Muscle of leg (tissue), 16 donors: ENCODE results near the gene CGB1. TPM values are rescaled to one million over a fixed set of nuclear protein-coding genes. Genes with fewer than 3 reads are reported as not detected.
"Not testable (repeated sequence)": the region's sequence is repeated elsewhere in the genome, so short reads cannot be mapped to it uniquely, and the experiment has no call there.

Experiments
- DNase-seq: peaks from one replicate; pipeline ENCODE4 v3.0.0; 2013
- H3K27ac ChIP-seq: one replicate; pipeline ENCODE4 v1.5.1; 2013; ENCODE audit warnings: mild to moderate bottlenecking, low read length, control low read depth
- H3K27me3 ChIP-seq: one replicate; pipeline ENCODE4 v1.6.1; 2013; ENCODE audit warnings: low read length; ENCODE audit not compliant: control insufficient read depth, insufficient read depth
- H3K36me3 ChIP-seq: one replicate; pipeline ENCODE4 v1.6.1; 2013; ENCODE audit warnings: low read length; ENCODE audit not compliant: control insufficient read depth, insufficient read depth
- H3K4me1 ChIP-seq: one replicate; pipeline ENCODE4 v1.6.1; 2013; ENCODE audit warnings: low read length; ENCODE audit not compliant: control insufficient read depth, insufficient read depth
- H3K4me3 ChIP-seq: one replicate; pipeline ENCODE4 v1.5.1; 2013; ENCODE audit warnings: low read length, control low read depth
- H3K9me3 ChIP-seq: replicated peaks from 2 replicates; pipeline ENCODE4 v1.6.1; 2013; ENCODE audit warnings: low read depth, low read length; ENCODE audit not compliant: control insufficient read depth
- WGBS: methylation state at CpG from one replicate; pipeline ENCODE4 v1.1.5; 2013; ENCODE audit warnings: missing lambda C conversion rate; ENCODE audit not compliant: insufficient coverage; 5-methylcytosine and 5-hydroxymethylcytosine counted together
- long read RNA-seq, 11 donors: transcript quantifications; one replicate each; lab custom pipeline, GENCODE V29; 2026
- polyA plus RNA-seq, 8 donors: library from polyadenylated mRNA; unstranded; fragments of 120-200 nt; gene quantifications; one replicate each; pipeline versions ENCODE4 v1.2.1 to v1.2.3, GENCODE V29; 2013; ENCODE audit warnings: inconsistent platforms in 1 of 8, low replicate concordance in 1 of 8; ENCODE audit not compliant: insufficient read length in 8 of 8, insufficient read depth in 1 of 8
- total RNA-seq: library from RNA; stranded (reverse); fragments of 120-200 nt; gene quantifications from one replicate; pipeline ENCODE4 v1.2.4, GENCODE V29; 2013

CGB1 gene
- not detected for total RNA-seq
- not detected for polyA plus RNA-seq
- long read RNA-seq, donor 1, result 0 reads
- long read RNA-seq, donor 2, result 0 reads
- long read RNA-seq, donor 3, result 0 reads
- long read RNA-seq, donor 4, result 0 reads
- long read RNA-seq, donor 5, result 0 reads
- long read RNA-seq, donor 6, result 0 reads
- long read RNA-seq, donor 7, result 0 reads
- long read RNA-seq, donor 8, result 0 reads
- long read RNA-seq, donor 9, result 0 reads
- long read RNA-seq, donor 10, result 0 reads
- long read RNA-seq, donor 11, result 0 reads

- not testable (repeated sequence) for H3K4me1 ChIP-seq, H3K36me3 ChIP-seq, H3K4me3 ChIP-seq, DNase-seq, H3K9me3 ChIP-seq, H3K27me3 ChIP-seq, H3K27ac ChIP-seq
- 40% methylated on average over 1 of the region's 18 CpGs for WGBS
Measured at GRCh38 chr19:49036815-49037214, at the start of gene CGB1. TSS of gene CGB1 (minus strand) at chr19:49036895. CDS start at chr19:49036711, 184 bp downstream.

DNA sequence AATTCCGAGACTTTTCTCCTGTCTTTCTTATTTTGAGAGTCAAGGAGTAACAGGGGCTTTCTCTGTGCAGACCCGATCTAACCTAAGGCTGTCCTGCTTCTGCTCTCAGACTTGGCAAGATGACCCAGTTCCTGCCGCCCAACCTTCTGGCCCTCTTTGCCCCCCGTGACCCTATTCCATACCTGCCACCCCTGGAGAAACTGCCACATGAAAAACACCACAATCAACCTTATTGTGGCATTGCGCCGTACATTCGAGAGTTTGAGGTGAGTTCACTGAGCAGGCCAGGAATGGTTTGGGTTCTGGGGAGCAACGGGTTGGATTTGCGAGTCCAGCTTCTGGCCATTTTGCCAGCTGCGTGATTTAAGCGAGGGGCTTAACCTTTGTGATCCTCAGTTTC is 49.6 kb upstream of the CGB1 start:
- H3K36me3 ChIP-seq, result peaks cover 35% of the 10 kb centered on the region
- peak overlapping the region; percentile 98 for H3K27ac ChIP-seq
- no peak for DNase-seq
- H3K9me3 ChIP-seq, result no peaks in the 10 kb centered on the region
- WGBS, result 63% methylated on average over 5 of the region's 11 CpGs
- peaks cover 21% of the 10 kb centered on the region for H3K4me1 ChIP-seq
- peak overlapping the region; percentile 100 for H3K4me3 ChIP-seq
- H3K27me3 ChIP-seq, result peaks cover 4% of the 10 kb centered on the region

DNA sequence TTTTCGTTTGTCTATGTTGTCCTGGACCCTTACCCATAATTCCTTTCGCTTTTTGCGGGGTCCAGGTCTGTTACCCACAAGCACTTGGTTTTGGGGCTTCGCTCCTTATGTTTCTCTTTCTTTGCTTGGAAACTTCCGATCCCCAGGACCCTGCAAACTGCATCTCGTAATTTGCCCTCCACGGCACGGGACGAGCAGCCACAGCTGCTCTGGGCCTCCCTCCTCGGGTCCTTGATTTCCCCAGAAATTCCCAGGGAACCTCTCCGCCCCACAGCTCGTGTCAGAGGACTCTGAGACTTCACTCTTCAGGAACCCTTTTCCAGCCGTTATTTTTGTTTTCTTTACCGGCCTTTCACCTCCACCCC is 49.2 kb upstream of the CGB1 start:
- Histone ChIP-seq H3K27me3 (peaks cover 4% of the 10 kb centered on the region), H3K4me1 (peaks cover 21% of the 10 kb centered on the region), H3K27ac (peak overlapping the region; percentile 98), H3K36me3 (peaks cover 32% of the 10 kb centered on the region), H3K9me3 (no peaks in the 10 kb centered on the region), H3K4me3 (peak overlapping the region; percentile 100)
- no peak for DNase-seq
- WGBS, result 0% methylated on average over 14 of the region's 14 CpGs

DNA sequence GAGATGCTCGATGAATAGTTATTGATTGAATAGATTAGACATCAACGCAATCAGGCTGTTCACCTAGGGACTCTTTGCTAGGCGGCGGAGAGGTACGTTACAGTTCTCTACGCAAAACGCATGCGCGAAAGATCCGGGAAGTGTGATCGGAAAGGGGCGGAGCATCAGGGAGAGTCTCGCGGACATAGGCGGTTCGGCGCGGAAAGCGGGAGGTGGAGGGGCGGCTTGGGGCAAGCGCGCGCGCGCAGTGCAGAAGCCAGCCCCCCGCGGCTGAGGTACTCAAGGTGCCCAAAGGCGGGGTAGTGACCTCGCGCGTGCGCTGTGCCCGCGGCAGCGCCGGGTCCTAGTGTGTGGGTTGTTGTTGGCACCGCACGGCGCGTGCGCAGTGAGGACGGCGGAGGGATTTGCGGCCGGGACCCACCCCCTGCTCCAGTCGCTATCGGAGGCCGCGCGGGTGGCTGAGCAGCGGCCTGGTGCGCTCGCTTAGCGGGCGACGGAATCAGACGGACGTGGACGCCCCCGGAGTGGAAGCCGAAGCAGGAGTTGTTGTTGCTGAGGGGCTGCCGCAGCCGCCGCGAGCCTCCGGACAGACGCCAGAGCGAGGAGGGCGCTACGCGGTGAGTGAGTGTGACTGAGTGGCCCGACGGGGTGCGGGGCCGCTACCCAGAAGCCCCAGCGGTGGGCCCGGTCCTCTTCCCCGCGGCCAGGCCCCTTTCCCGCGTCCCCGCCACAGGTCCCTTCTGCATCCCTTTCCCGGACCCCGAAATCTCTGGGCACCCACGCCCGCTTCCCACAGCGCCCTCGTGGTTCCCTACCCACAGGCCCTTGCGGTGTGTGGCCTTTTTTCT is 48.5 kb upstream of the CGB1 start, which contains the start of gene SNRNP70:
TSS of gene SNRNP70 (plus strand) at position 432 of the 848 bp plus-strand sequence. CDS start 964 bp downstream, outside the sequence.
- peak; percentile 100 for DNase-seq
- Histone ChIP-seq H3K27ac (peak within 1 kb of the TSS; percentile 98), H3K4me3 (peak within 1 kb of the TSS; percentile 100), H3K9me3 (no peaks in the 10 kb centered on the region), H3K4me1 (peaks cover 21% of the 10 kb centered on the region), H3K36me3 (peaks cover 26% of the 10 kb centered on the region), H3K27me3 (peaks cover 4% of the 10 kb centered on the region)
- under 1% methylated on average over 89 of the region's 89 CpGs for WGBS

- Histone ChIP-seq H3K4me3 (peak overlapping the region; percentile 100), H3K9me3 (no peaks in the 10 kb centered on the region), H3K36me3 (peaks cover 21% of the 10 kb centered on the region), H3K4me1 (peaks cover 21% of the 10 kb centered on the region), H3K27me3 (peaks cover 4% of the 10 kb centered on the region), H3K27ac (peak overlapping the region; percentile 98)
- 56% methylated on average over 16 of the region's 26 CpGs for WGBS
- no peak for DNase-seq
Measured at GRCh38 chr19:49084206-49085019, 47.7 kb upstream of the CGB1 start.

DNA sequence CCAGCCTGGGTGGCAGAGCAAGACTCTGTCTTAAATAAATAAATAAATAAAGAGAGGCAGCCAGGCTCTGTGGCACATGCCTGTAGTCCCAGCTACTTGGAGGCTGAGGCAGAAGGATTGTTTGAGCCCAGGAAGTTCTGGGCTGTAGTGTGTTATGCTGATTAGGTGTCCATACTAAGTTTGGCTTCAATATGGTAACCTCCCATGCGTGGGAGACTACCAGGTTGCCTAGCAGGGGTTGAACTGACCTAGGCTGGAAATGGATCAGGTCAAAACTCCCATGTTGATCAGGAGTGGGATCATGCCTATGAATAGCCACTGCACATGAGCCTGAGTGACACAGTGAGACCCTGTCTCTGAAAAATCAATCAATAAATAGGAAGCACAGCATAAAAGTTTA is 44.6 kb upstream of the CGB1 start:
- Histone ChIP-seq H3K9me3 (no peaks in the 10 kb centered on the region), H3K27me3 (peaks cover 7% of the 10 kb centered on the region), H3K27ac (no peak overlapping the region), H3K4me1 (peaks cover 10% of the 10 kb centered on the region), H3K4me3 (no peak overlapping the region), H3K36me3 (peaks cover under 1% of the 10 kb centered on the region)
- no peak for DNase-seq
- WGBS, result 50% methylated on average over 1 of the region's 1 CpG

DNA sequence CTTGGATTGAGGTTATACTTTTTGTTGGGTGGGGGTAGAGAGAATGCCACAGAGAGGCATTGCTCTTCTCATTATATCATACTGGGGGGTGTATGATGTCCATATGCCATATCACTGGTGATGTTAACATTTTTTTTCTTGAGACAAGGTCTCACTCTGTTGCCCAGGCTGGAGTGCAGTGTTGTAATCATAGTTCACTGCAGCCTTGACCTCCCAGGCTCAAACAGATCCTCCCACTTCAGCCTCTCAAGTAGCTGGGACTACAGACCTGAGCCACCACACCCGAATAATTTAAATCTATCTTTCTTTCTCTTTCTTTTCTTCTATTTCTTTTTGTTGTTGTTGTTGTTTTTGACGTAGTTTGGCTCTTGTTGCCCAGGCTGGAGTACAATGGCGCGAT is 43.7 kb upstream of the CGB1 start:
- Histone ChIP-seq H3K4me1 (peaks cover 5% of the 10 kb centered on the region), H3K27me3 (peaks cover 7% of the 10 kb centered on the region), H3K9me3 (no peaks in the 10 kb centered on the region), H3K36me3 (no peaks in the 10 kb centered on the region), H3K27ac (no peak overlapping the region), H3K4me3 (no peak overlapping the region)
- no CpG with 5 or more reads among the region's 4 CpGs for WGBS
- DNase-seq, result no peak

GRCh38 chr19:49074869-49075268 is 38.2 kb upstream of the CGB1 start:
- not testable (repeated sequence) for H3K4me3 ChIP-seq, H3K9me3 ChIP-seq, H3K27ac ChIP-seq, H3K36me3 ChIP-seq
- Histone ChIP-seq H3K27me3 (peaks cover 46% of the 10 kb centered on the region), H3K4me1 (peaks cover 11% of the 10 kb centered on the region)
- WGBS, result 0% methylated on average over 1 of the region's 9 CpGs
- DNase-seq, result peak; percentile 63

- 61% methylated on average over 14 of the region's 23 CpGs for WGBS
- H3K4me3 ChIP-seq, result peak overlapping the region; percentile 21
Measured at GRCh38 chr19:49073514-49074378, 37.1 kb upstream of the CGB1 start.

More at GRCh38 chr19:49073514-49074378, 37.1 kb upstream of the CGB1 start:
- peaks cover 54% of the 10 kb centered on the region for H3K27me3 ChIP-seq
- peak; percentile 65 for DNase-seq
- H3K27ac ChIP-seq, result peak overlapping the region; percentile 87
- peaks cover 11% of the 10 kb centered on the region for H3K4me1 ChIP-seq
- H3K9me3 ChIP-seq, result no peaks in the 10 kb centered on the region
- no peaks in the 10 kb centered on the region for H3K36me3 ChIP-seq
